ENCODE data around the gene TRIP12.
"Not testable (repeated sequence)": the region's sequence is repeated elsewhere in the genome, so short reads cannot be mapped to it uniquely, and the experiment has no call there.

TRIP12 gene

DNA sequence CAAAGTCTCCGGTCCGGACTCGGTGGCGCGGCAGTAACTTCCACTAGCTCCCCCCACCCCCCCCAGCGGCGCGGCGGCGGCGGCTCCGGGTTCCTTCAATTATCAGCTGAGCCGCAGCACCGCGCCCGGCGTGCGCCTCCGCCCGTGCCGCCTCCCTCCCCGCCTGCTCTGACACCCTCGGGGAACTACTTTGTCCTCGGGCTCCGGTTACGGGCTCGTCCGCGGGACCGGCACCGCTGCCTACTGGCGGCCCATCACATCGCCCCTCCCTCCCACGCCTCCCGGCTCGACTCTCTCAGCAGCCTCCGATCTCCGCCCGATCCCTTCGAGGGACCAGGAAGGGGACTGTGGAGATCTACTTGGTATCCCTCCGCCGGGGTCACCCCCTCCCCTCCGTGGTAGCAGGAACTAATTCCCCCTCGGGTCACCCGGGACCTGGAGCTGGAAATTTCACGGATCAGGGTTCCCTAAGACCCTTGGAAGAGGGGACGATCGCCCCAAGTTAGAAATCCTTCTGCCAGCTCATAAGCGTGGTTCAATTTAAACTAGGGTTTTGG lies at the start of gene TRIP12:
Gene TRIP12, minus strand, starts transcription at position 118 of the 557 bp plus-strand sequence. CDS start 41,930 bp downstream, outside the sequence.
- DNase-seq: peak; percentile 86

DNA sequence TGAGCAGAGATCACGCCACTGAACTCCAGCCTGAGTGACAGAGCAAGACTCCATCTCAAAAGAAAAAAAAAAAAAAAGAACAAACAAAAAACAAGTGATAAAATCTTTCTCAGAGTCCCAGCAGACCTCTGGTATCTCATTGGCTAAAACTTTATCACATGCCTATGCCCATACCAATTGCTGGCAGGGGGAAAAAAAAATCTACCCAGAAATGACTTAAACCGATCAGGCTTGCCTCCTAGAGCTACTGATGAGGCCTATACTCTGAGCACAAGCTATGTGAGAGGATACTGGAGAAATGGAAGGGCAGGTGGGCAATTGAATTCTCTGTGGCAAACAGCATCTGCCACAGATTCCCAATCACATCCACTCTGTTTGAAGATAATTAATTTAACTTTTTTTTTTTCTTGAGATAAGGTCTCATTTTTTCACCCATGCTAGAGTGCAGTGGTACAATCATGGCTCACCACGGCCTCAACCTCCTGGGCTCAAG lies 49.5 kb upstream of the TRIP12 start:
- no peak for DNase-seq

GRCh38 chr2:229970406-229970805 lies 48.6 kb upstream of the TRIP12 start:
- DNase-seq: no peak

DNA sequence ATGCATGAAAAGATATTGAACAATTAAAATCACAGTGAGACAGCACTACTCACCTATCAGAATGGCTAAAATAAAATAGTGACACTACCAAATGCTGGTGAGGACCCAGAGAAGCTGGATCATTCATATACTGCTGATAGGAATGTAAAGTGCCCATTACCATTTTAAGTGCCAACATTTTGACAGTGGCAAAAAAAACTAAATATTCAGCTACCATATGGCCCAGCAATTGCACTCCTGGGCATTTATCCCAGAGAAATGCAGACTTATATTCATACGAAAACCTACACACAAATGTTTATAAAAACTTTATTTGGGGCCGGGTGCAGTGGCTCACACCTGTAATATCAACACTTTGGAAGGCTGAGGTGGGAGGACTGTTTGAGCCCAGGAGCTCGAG lies 48.1 kb upstream of the TRIP12 start:
- DNase-seq: no peak

DNA sequence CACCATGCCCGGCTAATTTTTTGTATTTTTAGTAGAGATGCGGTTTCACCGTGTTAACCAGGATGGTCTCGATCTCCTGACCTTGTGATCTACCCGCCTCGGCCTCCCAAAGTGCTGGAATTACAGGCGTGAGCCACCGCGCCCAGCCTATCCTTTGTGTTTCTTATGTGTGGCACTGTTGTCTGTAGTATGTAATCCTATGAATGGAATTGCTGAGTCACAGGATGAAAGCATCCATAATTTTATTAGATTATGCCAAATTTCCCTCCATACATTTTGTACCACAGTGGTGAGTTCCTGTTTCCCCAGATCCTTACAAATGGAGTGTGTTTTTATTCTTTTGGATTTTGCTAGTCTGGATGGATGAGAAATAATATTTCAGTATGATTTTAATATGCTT lies 41.8 kb upstream of the TRIP12 start:
- DNase-seq: not testable (repeated sequence)

DNA sequence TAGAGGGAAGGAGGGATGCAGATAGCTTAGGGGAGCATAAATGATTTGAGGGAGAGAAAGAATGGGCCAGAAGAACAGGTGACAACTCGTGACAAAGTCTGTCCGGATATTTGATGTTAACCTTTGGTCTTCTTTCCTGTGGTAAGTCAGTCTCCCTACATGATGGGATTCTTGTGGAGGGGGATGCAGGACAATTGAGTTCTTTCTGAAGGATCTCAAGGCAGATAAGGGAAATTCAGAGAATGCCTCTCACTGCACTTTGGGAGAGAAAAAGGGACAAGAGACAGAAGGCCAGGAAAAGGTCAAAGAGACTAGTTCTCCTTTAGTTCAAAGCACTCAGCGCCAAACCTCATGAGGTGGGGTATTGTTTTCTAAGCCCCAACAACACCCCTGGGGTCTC lies 34.7 kb upstream of the TRIP12 start:
- no peak for DNase-seq

DNA sequence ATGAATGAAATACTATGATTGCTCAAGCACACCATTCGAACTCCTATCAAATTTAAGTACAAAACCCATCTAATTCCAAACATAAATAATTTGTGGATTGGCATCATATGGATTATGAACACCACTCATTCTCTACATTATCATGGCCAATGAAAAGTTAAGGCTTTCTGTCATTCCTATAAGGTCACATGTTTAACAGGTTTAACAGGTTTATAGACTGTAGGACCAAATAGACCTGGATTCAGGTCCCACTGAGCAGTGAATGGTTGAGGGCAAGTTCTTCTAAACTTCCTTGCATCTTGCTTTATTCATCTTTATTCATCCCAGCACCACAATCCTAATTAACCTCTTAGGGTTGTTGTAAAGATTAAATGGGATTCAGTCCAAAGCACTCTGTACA lies 33.9 kb upstream of the TRIP12 start:
- no peak for DNase-seq

DNA sequence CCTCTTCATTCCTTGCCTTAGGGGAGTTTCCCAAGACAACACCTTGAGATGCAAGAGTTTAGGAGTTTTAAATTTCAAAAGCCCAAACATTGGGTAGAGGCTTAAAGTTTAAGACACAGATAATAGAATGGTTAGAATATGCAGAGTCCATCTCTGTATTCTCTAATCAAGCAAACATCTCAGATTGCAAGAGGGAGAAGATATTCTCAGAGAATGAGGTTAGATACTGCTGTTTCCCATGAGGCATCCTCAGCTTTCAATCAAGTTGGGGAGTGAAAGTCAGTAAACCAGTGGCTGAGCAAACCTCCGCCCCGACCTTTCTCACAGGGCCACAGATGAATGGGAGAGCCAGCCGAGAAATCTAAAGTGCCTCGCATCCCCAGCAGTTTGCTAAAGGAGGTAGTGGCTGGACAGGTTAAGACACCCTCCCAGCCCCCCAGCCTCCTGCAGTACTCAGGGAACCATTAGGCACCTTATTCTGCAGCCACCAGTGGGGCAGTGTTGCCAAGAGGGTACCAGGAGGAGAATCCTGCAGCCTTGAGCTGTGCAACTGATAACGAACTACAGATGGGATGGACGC lies 30.5 kb upstream of the TRIP12 start:
- no peak for DNase-seq

GRCh38 chr2:229947544-229947943 lies 25.7 kb upstream of the TRIP12 start:
- no peak for DNase-seq

GRCh38 chr2:229945975-229946374 lies 24.2 kb upstream of the TRIP12 start:
- no peak for DNase-seq

GRCh38 chr2:229943770-229944449 lies 22.1 kb upstream of the TRIP12 start:
- DNase-seq: peak; percentile 11

GRCh38 chr2:229943171-229943570 lies 21.4 kb upstream of the TRIP12 start:
- no peak for DNase-seq

GRCh38 chr2:229942671-229943070 lies 20.9 kb upstream of the TRIP12 start:
- DNase-seq: no peak

DNA sequence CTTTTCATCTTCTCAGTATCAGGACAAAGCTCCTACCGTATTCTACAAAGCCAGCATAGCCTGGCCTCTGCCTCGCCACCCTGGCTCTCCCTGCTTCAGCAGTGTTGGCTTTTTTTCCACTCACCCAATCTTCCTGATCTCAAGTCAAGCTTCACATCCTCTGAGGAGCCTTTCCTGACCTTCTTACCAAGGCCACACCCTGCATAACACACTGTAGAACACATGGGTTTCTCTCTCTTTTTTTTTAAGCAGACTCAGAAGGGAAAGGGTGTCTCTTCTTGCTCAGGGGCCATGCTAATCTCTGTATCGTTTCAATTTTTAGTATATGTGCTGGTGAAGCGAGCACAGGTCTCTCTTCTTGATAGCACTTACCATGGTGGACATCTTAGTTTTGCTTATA lies 15.7 kb upstream of the TRIP12 start:
- DNase-seq: no peak

DNA sequence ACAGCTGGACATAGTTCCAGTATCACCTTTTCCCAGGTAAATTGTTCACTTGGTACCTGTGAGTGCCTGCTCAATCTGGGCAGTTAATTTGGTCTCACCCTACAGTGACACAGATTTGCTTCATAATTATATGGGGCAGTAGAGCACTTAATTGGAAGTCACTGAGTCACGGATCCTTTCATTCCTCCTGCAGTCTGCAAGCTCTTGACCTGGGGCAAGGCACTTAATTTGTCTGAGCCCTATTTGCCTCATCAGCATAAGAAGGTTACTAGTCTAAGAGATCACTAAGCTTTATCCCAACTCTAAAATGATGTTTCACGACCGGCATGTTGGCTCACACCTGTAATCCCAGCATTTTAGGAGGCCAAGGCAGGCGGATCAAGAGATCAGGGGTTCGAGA lies 9.4 kb upstream of the TRIP12 start:
- no peak for DNase-seq

DNA sequence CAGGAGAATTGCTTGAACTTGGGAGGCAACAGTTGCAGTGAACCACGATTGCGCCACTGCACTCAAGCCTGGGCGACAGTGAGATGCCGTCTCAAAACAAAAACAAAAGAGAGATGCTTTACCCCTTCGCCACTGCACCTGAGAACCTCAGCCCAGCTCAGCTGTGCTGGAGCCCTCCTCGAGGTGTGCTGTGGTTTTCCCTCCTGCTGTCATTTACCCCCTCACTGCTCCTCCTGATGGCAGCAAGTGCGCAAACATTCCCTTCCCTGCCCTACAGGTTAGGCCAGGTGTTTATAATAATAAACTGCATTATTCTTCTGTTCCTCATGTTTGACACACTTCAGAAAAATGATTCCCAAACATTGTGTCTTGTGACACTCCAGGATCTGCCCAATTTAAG lies 8.8 kb upstream of the TRIP12 start:
- DNase-seq: no peak

GRCh38 chr2:229927817-229928321 lies 6.1 kb upstream of the TRIP12 start:
- DNase-seq: no peak

DNA sequence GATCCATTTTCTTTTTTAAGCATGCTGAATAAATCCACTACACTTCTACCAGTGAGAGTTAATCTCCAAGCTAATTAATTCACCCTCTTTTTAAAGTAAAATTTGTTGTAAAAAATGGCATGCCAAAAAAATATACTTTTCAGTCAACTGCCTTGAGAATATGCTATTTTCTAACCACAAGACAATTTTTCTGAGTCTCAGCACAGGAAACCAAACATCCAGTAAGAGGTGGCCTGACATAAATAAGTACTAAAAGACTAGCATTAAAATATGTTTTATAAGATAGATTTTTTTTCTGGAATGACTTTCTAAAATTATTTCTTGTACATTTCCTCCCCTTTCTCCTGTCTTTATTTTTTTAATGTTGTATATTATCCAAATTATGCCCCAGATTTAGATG lies 3.4 kb upstream of the TRIP12 start:
- DNase-seq: no peak

DNA sequence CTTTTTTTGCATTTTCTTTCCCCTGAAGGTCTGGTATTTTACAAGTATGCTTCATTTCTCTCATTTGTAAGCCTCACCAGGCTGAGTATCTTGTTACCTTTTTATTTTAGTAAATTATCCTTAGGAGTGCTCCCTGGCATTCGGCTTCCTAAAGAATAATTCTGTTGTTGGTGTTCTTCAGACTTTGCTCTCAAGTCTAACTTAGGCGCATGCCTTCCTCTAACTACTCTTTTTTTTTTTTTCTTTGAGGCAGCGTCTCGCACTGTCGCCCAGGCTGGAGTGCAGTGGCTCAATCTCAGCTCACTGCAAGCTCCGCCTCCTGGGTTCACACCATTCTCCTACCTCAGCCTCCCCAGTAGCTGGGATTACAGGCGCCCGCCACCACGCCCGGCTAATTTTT lies 2.7 kb upstream of the TRIP12 start:
- DNase-seq: not testable (repeated sequence)

DNA sequence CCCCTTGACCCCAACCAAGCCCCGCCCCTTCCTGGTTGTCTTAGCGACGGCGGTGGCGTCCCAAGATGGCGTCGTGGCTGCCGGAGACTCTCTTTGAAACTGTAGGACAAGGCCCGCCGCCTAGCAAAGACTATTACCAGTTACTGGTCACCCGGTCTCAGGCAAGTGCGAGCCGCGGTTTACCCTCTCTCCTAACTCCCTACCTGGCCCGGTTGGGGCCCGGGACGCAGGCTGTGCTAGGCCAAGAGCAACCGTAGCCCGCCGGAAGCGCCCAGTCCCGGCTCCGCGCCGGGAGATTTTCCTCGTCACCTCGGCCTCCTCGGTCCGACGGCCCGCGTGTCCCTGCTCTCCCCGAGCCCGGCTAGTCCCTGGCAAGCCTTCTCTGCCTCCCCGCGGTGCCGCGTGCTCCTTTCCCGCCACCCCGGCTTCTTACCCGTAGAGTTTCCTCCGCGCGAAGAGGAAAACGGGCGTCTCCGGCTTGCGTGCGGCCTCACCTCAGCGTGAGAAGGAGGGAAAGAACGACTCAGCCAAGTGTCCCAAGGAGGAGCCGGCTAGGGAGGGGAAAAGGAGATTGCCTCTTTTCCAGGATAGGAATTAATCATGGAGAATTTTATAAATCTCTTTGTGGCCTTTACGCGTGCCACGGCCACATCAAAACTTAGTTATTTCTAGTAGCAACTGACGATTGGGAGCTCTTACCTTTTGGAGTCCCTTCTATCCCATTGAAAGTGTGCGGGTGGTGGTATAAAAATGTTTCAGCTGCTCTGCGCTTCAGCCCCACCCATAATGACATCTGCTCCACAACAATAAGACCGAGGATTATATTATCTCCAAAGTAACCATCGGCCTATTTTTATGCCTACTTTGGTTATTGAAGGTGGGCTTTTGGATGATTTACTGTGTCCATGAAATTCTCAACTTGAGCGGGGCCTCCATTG lies 909 bp upstream of the TRIP12 start, which contains the start of gene FBXO36:
Gene FBXO36, plus strand, starts transcription at position 55 of the 938 bp plus-strand sequence. Its CDS starts 11 bp downstream, at position 66.
- DNase-seq: peak; percentile 73

DNA sequence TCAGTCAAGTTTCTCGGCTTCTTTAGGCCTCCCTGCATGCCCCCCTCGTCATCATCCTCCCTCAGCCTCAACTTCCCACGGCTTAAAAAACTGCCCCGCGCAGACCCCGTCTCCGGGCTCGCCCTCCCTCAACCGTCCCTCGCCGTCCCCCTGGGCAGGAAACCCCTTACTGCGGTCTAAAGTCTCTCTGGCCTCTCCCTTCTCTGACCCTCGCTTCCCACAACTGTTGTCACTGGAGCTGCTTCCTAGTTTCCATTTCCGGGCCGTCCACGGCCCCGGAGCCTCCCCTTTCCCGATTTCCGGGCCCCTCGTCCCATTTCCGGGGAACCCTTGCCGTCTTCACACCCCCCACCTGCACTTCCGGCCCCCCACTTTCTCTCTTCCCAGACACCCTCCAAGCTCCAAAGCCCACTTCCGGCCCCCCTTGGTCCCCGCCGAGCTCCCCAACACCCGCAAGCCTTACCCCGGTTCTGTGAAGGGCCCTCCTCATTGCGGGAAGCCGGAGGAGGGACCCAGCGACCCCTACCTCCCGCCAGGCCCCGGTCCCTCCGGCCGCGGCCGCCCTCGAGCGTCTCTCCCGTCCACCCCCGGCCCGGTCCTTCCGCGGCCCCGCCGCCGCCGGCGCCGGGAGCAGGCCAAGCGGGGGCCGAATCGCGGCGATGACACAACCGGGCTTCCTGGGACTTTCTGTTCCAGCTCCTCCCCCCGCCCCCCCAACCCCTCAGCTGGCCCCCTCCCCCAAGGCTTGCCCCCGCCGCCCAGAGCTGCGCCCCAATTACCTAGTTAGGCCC lies 513 bp downstream of the TRIP12 start:
- DNase-seq: no peak

DNA sequence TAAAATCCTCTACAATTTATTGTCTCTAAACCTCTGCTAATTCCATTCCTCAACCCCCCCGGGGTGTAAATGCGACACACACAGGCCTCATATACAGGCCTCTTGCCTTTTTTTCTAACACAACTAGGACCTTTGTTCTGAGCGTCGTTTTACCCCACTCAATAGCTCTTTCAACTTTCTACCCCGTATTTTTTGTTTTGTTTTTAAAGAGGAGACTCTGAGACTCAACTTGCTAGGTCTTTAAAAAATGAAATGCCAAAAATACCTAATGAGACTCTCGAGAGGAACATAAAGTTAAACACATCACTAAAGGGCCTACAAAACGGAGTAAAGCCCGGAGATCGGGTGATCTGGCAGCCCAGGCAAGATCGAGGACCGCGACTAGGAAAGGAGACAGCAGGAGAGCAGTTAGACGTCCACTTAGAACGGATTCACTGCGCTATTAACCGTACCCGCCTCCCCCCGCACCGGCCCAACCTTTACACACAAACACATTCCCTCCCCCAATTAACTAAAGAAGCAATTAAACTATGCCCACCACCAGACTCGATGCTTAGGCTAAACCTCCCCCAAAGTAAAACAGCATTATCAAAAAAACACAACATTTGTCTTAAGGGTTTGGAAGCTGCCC lies 1.7 kb downstream of the TRIP12 start:
- no peak for DNase-seq

Data from GF-D8 (cell line).